ENCODE measurements around the gene FANCC.

DNA sequence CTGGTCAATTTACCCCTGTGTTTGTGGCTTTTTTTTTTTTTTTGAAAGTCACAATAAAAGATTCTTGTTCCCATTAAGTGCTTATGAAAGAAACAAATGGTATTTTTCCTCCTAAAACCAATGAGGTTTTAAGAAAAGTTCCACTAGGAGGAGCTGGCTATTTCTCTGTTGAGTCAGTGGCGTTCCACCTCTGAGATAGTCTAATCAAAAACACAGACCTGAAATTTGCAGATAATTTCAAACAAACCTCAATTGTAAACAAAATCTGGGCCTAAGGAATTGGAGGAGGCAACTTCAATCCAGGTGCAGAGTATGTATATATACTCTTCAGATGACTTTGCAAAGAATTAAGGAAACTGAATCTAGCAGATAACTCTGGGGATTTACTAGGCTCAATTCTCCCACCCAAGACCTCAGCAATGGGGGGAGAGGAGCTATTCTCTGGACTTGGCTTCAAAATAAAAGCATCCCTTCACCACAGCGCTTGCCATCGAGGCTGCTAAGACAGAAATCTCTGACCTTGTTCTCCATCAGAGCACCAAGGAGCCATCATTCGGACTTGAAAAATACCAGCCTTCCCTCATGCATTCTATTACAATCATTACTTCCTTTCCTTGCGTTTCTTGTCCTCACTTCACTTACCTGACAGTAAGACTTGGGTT, 52.4 kb downstream of the FANCC start:
- TF ChIP-seq, protein P1, sequence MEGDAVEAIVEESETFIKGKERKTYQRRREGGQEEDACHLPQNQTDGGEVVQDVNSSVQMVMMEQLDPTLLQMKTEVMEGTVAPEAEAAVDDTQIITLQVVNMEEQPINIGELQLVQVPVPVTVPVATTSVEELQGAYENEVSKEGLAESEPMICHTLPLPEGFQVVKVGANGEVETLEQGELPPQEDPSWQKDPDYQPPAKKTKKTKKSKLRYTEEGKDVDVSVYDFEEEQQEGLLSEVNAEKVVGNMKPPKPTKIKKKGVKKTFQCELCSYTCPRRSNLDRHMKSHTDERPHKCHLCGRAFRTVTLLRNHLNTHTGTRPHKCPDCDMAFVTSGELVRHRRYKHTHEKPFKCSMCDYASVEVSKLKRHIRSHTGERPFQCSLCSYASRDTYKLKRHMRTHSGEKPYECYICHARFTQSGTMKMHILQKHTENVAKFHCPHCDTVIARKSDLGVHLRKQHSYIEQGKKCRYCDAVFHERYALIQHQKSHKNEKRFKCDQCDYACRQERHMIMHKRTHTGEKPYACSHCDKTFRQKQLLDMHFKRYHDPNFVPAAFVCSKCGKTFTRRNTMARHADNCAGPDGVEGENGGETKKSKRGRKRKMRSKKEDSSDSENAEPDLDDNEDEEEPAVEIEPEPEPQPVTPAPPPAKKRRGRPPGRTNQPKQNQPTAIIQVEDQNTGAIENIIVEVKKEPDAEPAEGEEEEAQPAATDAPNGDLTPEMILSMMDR (conservative IDR thresholded peaks at IDR 0.05; ENCODE audit: low read depth, low read length): peak; percentile 52
- no peak for TF ChIP-seq EZH2 (IDR thresholded peaks at IDR 0.05; ENCODE audit: borderline replicate concordance, low read depth, low read length, poor library complexity, severe bottlenecking)
